ENCODE data around the gene UBC.
"Not testable (repeated sequence)": the region's sequence is repeated elsewhere in the genome, so short reads cannot be mapped to it uniquely, and the experiment has no call there.

Gene UBC

DNA sequence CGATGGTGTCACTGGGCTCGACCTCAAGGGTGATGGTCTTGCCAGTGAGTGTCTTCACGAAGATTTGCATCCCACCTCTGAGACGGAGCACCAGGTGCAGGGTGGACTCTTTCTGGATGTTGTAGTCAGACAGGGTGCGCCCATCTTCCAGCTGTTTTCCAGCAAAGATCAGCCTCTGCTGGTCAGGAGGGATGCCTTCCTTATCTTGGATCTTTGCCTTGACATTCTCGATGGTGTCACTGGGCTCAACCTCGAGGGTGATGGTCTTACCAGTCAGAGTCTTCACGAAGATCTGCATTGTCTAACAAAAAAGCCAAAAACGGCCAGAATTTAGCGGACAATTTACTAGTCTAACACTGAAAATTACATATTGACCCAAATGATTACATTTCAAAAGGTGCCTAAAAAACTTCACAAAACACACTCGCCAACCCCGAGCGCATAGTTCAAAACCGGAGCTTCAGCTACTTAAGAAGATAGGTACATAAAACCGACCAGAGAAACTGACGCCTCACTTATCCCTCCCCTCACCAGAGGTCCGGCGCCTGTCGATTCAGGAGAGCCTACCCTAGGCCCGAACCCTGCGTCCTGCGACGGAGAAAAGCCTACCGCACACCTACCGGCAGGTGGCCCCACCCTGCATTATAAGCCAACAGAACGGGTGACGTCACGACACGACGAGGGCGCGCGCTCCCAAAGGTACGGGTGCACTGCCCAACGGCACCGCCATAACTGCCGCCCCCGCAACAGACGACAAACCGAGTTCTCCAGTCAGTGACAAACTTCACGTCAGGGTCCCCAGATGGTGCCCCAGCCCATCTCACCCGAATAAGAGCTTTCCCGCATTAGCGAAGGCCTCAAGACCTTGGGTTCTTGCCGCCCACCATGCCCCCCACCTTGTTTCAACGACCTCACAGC, 717 bp downstream of the UBC start:
- DNase-seq, result peak; percentile 92 to 93

DNA sequence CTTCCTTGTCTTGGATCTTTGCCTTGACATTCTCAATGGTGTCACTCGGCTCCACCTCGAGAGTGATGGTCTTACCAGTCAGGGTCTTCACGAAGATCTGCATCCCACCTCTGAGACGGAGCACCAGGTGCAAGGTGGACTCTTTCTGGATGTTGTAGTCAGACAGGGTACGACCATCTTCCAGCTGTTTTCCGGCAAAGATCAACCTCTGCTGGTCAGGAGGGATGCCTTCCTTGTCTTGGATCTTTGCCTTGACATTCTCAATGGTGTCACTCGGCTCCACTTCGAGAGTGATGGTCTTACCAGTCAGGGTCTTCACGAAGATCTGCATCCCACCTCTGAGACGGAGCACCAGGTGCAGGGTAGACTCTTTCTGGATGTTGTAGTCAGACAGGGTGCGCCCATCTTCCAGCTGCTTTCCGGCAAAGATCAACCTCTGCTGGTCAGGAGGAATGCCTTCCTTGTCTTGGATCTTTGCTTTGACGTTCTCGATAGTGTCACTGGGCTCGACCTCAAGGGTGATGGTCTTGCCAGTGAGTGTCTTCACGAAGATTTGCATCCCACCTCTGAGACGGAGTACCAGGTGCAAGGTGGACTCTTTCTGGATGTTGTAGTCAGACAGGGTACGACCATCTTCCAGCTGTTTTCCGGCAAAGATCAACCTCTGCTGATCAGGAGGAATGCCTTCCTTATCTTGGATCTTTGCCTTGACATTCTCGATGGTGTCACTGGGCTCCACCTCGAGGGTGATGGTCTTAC, 1.7 kb downstream of the UBC start:
- not testable (repeated sequence) for DNase-seq

DNA sequence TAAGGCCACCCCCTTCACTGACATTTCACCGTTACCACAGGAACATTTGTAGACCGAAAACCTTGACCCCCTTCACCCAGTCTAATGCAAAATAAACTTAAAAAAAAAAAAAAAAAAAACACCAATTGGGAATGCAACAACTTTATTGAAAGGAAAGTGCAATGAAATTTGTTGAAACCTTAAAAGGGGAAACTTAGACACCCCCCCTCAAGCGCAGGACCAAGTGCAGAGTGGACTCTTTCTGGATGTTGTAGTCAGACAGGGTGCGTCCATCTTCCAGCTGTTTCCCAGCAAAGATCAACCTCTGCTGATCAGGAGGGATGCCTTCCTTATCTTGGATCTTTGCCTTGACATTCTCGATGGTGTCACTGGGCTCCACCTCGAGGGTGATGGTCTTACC, 2.9 kb downstream of the UBC start:
- DNase-seq, result not testable (repeated sequence)

GRCh38 chr12:124910561-124911478, 3.6 kb downstream of the UBC start:
- peak in 1 of 2 donors; percentile 45 for DNase-seq

- DNase-seq, result peak in 1 of 2 donors; percentile 39
These were observed 4.5 kb downstream of the UBC start for GRCh38 chr12:124909831-124910560.

DNA sequence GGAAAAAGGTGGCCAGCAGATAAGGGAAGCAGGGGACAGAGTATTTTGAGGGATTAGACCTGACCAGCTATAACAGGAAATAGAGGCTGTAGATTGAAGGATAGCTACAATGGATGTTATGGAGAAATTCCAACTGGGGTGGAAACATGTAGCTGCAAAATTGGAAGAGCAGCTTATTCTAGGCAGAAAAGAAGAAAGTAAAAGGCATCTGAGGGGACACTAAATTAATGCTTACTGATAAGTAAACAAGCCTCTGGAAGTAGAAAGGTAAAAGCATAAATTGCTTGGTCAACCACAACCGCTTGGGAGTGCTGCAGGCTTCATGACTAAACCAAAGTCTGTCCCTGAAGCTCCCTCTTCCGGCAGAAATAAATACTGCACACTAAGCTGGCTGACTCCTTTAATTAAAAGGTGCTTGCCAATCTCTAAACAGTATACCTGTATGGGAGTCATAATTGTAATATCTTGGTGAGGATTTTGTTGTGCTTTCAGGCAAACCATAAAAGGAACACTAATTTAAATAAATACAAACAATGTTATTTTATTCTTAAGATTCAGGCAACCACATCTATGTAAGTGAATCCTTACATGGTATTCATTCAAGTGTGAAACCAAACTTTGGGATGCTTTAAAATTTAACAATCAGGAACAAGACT, 7.7 kb downstream of the UBC start:
- DNase-seq, result peak; percentile 87 to 95

- DNase-seq, result peak in 1 of 2 donors; percentile 53
These were observed 9.9 kb downstream of the UBC start for GRCh38 chr12:124904306-124905098.

DNA sequence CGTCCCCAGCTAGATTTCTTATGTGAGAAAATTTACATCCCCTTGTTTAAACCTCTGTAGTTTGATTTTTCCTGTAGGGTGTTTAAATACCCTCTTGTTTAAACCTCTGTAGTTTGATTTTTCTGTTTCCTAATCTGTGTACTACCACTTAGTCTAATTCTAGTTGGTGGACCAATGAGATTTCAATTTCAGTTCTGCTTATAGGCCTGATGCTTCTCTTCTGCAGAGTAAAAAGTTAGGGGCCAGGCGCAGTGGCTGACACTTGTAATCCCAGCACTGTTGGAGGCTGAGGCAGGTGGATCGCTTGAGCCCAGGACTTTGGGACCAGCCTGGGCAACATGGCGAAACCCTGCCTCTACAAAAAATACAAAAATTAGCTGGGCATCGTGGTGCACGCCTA, 11.5 kb downstream of the UBC start:
- DNase-seq, result no peak

GRCh38 chr12:124901003-124901402, 13.4 kb downstream of the UBC start:
- DNase-seq, result no peak

DNA sequence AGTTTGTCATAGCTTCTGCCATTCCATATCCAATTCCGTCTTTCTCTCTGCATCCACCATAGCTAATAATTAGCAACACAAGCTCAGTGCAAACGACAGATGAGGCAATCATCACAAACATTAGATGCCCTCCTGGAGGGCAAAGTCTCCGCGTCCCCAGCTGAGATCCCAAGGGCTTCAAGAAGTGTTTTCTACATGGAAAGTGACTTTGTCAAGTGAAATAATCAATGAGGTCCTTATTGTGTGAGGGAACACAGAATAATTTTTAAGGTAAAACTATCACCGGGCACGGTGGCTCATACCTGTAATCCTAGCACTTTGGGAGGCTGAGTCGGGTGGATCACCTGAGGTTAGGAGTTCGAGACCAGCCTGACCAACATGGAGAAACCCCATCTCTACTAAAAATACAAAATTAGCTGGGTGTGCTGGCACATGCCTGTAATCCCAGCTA, 14.1 kb downstream of the UBC start:
- DNase-seq, result not testable (repeated sequence)

- no peak for DNase-seq
These were observed 15.5 kb downstream of the UBC start for GRCh38 chr12:124898923-124899294.

DNA sequence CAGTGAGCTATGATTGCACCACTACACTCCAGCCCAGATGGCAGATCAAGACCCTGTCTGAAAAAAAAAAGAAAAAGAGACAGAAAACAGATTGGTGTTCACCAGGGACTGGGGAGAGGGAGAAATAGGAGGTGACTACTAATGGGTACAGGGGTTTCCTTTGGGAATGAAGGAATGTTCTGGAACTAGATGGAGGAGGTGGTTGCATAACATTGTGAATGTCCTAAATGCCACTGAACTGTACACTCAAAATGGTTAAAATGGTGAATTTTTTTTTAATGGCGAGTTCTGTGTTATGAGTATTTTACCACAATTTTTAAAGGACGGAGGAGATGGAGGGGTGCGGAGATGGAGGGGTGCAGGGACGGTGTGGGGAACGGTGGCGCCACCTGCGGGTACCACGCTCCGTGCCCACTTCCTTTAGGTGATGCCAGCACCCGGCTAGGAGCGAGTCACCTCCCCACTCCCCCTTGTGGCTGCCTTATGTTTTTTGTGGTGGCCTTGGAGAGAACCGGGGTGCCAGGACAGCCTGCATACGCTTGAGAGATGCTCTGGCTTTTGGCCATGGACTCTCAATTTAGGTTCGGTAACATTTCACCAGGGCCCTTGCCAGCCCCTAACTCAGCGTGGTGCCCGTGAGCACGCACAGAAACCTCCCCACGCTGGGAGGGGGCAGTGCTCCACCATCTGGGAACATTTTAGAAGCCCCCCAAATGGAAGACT, 16.1 kb downstream of the UBC start:
- peak; percentile 67 to 68 for DNase-seq

GRCh38 chr12:124896461-124896860, 18.0 kb downstream of the UBC start:
- DNase-seq, result no peak

DNA sequence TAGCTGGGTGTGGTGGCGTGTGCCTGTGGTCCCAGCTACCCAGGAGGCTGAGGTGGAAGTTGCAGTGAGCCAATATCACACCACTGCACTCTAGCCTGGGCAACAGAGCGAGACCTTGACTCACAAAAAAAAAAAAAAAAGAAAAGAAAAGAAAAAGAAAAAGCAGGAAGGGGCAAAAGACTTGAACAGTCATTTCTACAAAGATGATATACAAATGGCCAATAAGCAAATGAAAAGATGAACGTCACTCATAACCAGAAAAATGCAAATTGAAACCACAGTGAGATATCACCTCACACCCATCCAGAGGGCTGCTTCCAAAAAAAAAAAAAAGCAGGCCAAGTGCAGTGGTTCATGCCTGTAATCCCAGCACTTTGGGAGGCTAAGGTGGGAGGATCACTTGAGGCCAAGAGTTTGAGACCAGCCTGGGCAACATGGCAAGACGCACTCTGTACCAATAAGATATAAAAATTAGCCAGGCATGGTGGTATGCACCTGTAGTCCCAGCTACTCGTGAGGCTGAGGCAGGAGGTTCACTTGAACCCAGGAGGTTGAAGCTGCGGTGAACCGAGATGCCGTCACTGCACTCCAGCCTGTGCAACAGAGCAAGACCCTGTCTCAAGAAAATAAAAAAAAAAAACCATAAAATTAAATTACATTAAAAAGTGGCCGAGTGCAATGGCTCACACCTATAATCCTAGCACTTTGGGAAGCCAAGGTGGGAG, 20.5 kb downstream of the UBC start:
- no peak for DNase-seq

DNA sequence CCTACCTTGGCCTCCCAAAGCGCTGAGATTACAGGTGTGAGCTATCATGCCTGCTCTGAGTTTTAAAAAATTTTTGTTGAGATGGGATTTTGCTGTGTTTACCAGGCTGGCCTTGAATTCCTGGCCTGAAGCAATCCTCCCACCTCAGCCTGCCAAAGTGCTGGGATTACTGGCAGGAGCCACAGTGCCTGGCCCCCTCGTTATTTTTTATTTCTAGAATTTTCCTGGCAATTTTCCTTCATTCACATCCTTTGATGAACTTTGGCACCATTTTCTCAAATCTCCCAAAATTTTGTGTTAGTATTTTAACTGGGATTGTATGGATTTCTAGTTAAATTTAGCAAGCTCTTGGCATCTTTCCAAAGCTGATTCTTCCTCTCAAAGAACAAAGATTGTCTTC, 26.2 kb downstream of the UBC start:
- no peak for DNase-seq

DNA sequence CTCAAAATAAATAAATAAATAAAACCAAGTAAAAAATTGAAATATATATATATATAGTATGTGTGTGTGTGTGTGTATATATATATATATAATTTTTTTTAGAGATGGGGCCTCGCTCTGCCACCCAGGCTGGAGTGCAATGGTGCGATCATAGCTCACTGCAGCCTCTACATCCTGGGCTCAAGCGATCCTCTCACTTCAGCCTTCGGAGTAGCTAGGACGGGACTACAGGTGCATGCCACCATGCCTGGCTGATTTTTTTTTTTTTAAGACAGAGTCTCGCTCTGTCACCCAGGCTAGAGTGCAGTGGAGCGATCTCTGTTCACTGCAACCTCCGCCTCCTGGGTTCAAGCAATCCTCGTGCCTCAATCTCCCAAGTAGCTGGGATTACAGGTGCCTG, 26.7 kb downstream of the UBC start:
- DNase-seq, result not testable (repeated sequence)

GRCh38 chr12:124884587-124885438, 29.6 kb downstream of the UBC start:
- DNase-seq, result peak in 1 of 2 donors; percentile 64

All from CD4-positive, alpha-beta T cell treated with Interleukin-1 beta for 1 hour (primary cell).